Measurements from ENCODE around the gene ADCY5.

GRCh38 chr3:123446210-123446609, 2.7 kb downstream of the ADCY5 start:
- TF ChIP-seq CTCF (IDR thresholded peaks at IDR 0.05; ENCODE audit: borderline replicate concordance, extremely low read depth, low read length, poor library complexity, severe bottlenecking) (no peak), EZH2 (IDR thresholded peaks at IDR 0.05; ENCODE audit: borderline replicate concordance, low read depth, low read length, severe bottlenecking) (no peak)
